Keratinocyte (primary cell): Measurements from ENCODE around the gene BMPER. TPM values are rescaled to one million over a fixed set of nuclear protein-coding genes. Genes with fewer than 3 reads are reported as not detected.

ENCODE experiments used
- DNase-seq: peaks from one replicate; pipeline ENCODE4 v3.0.0-alpha.2; 2011; ENCODE audit warnings: low read depth, missing footprints, low spot score
- FAIRE-seq: peaks from 2 replicates; lab custom pipeline; 2011; peaks lifted over from hg19 to GRCh38; lab: Jason Lieb, UNC
- H2AFZ ChIP-seq: 2 replicates; pipeline ENCODE4 v1.6.0; 2012; ENCODE audit warnings: low read length, control low read depth, inconsistent platforms; ENCODE audit not compliant: control insufficient read depth
- H3K27ac ChIP-seq: 2 replicates; pipeline ENCODE4 v1.5.1; 2011; ENCODE audit warnings: low read length; ENCODE audit not compliant: control insufficient read depth, insufficient read depth
- H3K27me3 ChIP-seq: 3 replicates; pipeline ENCODE4 v1.6.0; 2011; ENCODE audit warnings: low read length; ENCODE audit not compliant: control insufficient read depth, insufficient read depth; ENCODE audit errors: extremely low read depth
- H3K36me3 ChIP-seq, 2 experiments: 2 replicates in 1 of 2; 3 replicates in 1 of 2; pipeline ENCODE4 v1.5.1; 2011; ENCODE audit warnings: low read length in 2 of 2, mild to moderate bottlenecking in 1 of 2; ENCODE audit not compliant: control insufficient read depth in 2 of 2, insufficient read depth in 2 of 2; ENCODE audit errors: extremely low read depth in 1 of 2
- H3K4me1 ChIP-seq: 3 replicates; pipeline ENCODE4 v1.5.1; 2011; ENCODE audit warnings: low read length; ENCODE audit not compliant: control insufficient read depth, insufficient read depth; ENCODE audit errors: extremely low read depth
- H3K4me2 ChIP-seq: 3 replicates; pipeline ENCODE4 v1.6.0; 2011; ENCODE audit warnings: low read depth, low read length; ENCODE audit not compliant: control insufficient read depth, insufficient read depth; ENCODE audit errors: extremely low read depth
- H3K4me3 ChIP-seq, 3 experiments: fragments of 200-600 bp in 1 of 3; sonication (generic) in 1 of 3; 2 replicates in 2 of 3; 3 replicates in 1 of 3; pipeline ENCODE4 v1.5.1; 2011 to 2016; ENCODE audit warnings: low read length in 3 of 3, mild to moderate bottlenecking in 3 of 3, control low read depth in 2 of 3, inconsistent platforms in 1 of 3, low read depth in 1 of 3, mixed read lengths in 1 of 3, mixed run types in 1 of 3, moderate library complexity in 1 of 3; ENCODE audit not compliant: control insufficient read depth in 2 of 3, insufficient read depth in 2 of 3; ENCODE audit errors: extremely low read depth in 1 of 3
- H3K79me2 ChIP-seq: 2 replicates; pipeline ENCODE4 v1.6.0; 2012; ENCODE audit warnings: low read length; ENCODE audit not compliant: control insufficient read depth, insufficient read depth
- H3K9ac ChIP-seq: 3 replicates; pipeline ENCODE4 v1.6.0; 2011; ENCODE audit warnings: low read length; ENCODE audit not compliant: control insufficient read depth, insufficient read depth; ENCODE audit errors: extremely low read depth
- H3K9me1 ChIP-seq: 3 replicates; pipeline ENCODE4 v1.6.0; 2011; ENCODE audit warnings: low read length; ENCODE audit not compliant: control insufficient read depth, insufficient read depth; ENCODE audit errors: extremely low read depth
- H3K9me3 ChIP-seq: 2 replicates; pipeline ENCODE4 v1.5.1; 2012; ENCODE audit warnings: low read depth, low read length; ENCODE audit not compliant: control insufficient read depth
- H4K20me1 ChIP-seq: 3 replicates; pipeline ENCODE4 v1.6.0; 2011; ENCODE audit warnings: low read length; ENCODE audit not compliant: control insufficient read depth, insufficient read depth; ENCODE audit errors: extremely low read depth
- EZH2 ChIP-seq: IDR thresholded peaks from one replicate; pipeline ENCODE4 v1.6.1; 2012; ENCODE audit warnings: inconsistent platforms, mild to moderate bottlenecking, low read length, moderate library complexity
- dilution Hi-C: fragments of 300-500 bp; cut with MboI; formaldehyde crosslinking; loops from one replicate; pipeline ENCODE4 v1.7.0; 2020; ENCODE audit warnings: low sequenced_read_pairs; ENCODE audit not compliant: extremely low pct_ligation_motif_present
- polyA plus RNA-seq, 5 experiments: library from polyadenylated mRNA; depleted of rRNA in 3 of 5; stranded (reverse) in 3 of 5; stranded (forward) in 1 of 5; unstranded in 1 of 5; fragments of >200 nt; gene quantifications; 1 replicate in 1 of 5; 2 replicates in 3 of 5; 3 replicates in 1 of 5; pipeline versions ENCODE4 v1.2.1 to v1.2.3, GENCODE V29; 2011 to 2012; ENCODE audit warnings: missing spikeins in 2 of 5, low read depth in 1 of 5, low replicate concordance in 1 of 5
- TF ChIP-seq, protein P1 (sequence below), 3 experiments: IDR thresholded peaks in 1 of 3; conservative IDR thresholded peaks in 1 of 3; optimal IDR thresholded peaks in 1 of 3; 2 replicates in 2 of 3; 3 replicates in 1 of 3; pipeline versions ENCODE3 to v1.5.1; 2011; ENCODE audit warnings: low read length in 3 of 3, mild to moderate bottlenecking in 3 of 3, moderate library complexity in 2 of 3, control low read depth in 1 of 3, inconsistent platforms in 1 of 3; ENCODE audit not compliant: insufficient read depth in 2 of 3; ENCODE audit errors: extremely low read depth in 1 of 3

The BMPER gene
- polyA plus RNA-seq, 1 donor (not counting 4 experiments of a cell fraction or from before 2014, with no cell fraction given) = 0.67 TPM

DNA sequence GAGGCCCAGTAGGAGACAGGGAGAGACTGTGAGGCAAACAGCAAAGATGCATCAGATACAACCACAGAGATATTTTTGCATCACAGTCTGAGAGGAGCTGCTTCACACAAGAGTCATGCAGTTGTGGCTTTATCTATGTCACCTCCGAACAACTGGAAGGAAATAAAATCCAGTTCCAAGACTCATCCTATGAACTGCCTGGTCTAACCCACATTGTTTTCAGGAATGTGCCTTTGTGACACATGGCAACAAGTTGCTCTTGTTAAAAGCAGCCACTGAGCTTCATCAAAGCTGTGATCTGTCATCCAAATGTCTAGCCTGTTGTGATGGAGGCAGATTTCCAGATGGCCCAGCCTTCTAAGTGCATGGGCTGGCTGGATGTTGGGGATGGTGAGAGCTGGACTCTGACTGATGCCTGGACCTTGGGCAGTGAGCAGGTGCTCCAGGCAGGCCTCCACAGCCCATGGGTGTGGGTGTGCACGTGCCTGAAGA, 255.0 kb downstream of the BMPER start:
- dilution Hi-C loops = no loop called here
- Histone ChIP-seq H3K4me2 (no peak overlapping the region), H3K9me3 (no peaks in the 10 kb centered on the region), H3K27ac (no peak overlapping the region), H4K20me1 (no peaks in the 10 kb centered on the region), H3K27me3 (no peaks in the 10 kb centered on the region), H3K4me3 (no peak overlapping the region), H3K79me2 (no peaks in the 10 kb centered on the region), H3K36me3 (no peaks in the 10 kb centered on the region), H3K9me1 (no peaks in the 10 kb centered on the region), H3K9ac (no peak overlapping the region), H3K4me1 (peaks cover 3% of the 10 kb centered on the region), H2AFZ (no peak overlapping the region)
- no peak for FAIRE-seq
- DNase-seq = no peak
- TF ChIP-seq, protein P1, sequence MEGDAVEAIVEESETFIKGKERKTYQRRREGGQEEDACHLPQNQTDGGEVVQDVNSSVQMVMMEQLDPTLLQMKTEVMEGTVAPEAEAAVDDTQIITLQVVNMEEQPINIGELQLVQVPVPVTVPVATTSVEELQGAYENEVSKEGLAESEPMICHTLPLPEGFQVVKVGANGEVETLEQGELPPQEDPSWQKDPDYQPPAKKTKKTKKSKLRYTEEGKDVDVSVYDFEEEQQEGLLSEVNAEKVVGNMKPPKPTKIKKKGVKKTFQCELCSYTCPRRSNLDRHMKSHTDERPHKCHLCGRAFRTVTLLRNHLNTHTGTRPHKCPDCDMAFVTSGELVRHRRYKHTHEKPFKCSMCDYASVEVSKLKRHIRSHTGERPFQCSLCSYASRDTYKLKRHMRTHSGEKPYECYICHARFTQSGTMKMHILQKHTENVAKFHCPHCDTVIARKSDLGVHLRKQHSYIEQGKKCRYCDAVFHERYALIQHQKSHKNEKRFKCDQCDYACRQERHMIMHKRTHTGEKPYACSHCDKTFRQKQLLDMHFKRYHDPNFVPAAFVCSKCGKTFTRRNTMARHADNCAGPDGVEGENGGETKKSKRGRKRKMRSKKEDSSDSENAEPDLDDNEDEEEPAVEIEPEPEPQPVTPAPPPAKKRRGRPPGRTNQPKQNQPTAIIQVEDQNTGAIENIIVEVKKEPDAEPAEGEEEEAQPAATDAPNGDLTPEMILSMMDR (optimal IDR thresholded peaks at IDR 0.05 in 1 of 3, IDR thresholded peaks at IDR 0.05 in 1 of 3, conservative IDR thresholded peaks at IDR 0.05 in 1 of 3; ENCODE audit: extremely low read depth in 1 of 3, insufficient read depth in 2 of 3, low read length in 3 of 3) = no peak
- no peak for TF ChIP-seq EZH2

DNA sequence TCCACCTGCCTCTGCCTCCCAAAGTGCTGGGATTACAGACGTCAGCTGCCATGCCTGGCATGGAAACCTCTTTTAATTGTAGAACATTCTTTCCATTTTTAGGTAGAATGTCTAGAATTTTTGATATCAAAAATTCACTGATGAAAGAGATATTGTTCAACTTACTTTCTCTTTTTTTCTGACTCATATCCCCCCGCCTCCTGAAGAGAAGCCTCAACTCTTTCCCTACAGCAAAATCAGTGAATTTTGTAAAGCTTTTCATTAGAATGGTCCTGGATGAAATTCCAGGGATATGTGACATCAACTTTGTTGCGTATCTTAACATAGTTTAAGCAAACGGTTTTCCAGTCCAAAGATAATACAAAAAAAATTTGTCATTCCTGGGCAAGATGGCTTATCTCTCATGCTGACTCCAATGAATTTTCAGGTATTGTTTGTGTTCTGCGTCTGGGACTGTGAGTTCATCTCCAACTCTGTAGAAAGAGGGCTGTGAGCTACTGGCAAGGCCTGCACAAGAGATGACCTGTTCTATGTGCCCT, 256.8 kb downstream of the BMPER start:
- H3K9me1 ChIP-seq = no peaks in the 10 kb centered on the region
- H3K4me2 ChIP-seq = no peak overlapping the region
- H3K9ac ChIP-seq = no peak overlapping the region
- dilution Hi-C loops = no loop called here
- no peak for FAIRE-seq
- H3K79me2 ChIP-seq = no peaks in the 10 kb centered on the region
- H3K27ac ChIP-seq = no peak overlapping the region
- no peaks in the 10 kb centered on the region for H3K9me3 ChIP-seq
- H3K27me3 ChIP-seq = no peaks in the 10 kb centered on the region
- DNase-seq = no peak
- no peaks in the 10 kb centered on the region for H4K20me1 ChIP-seq
- H3K36me3 ChIP-seq = no peaks in the 10 kb centered on the region
- no peak overlapping the region for H3K4me3 ChIP-seq
- no peaks in the 10 kb centered on the region for H3K4me1 ChIP-seq
- H2AFZ ChIP-seq = no peak overlapping the region
- no peak for TF ChIP-seq EZH2
- TF ChIP-seq, protein P1 (optimal IDR thresholded peaks at IDR 0.05 in 1 of 3, IDR thresholded peaks at IDR 0.05 in 1 of 3, conservative IDR thresholded peaks at IDR 0.05 in 1 of 3; ENCODE audit: extremely low read depth in 1 of 3, insufficient read depth in 2 of 3, low read length in 3 of 3) = no peak
